ENCODE data around the gene GFAP. TPM values are rescaled to one million over a fixed set of nuclear protein-coding genes. Genes with fewer than 3 reads are reported as not detected.

The GFAP gene
- total RNA-seq, 1 donor from 2014 or later = not detected

GRCh38 chr17:44933824-44934744 is 18.8 kb upstream of the GFAP start:
- H3K36me3 ChIP-seq (ENCODE audit: control insufficient read depth, insufficient read depth, low read length) = no peaks in the 10 kb centered on the region
- H3K27me3 ChIP-seq (ENCODE audit: control insufficient read depth, insufficient read depth, low read length) = no peaks in the 10 kb centered on the region
- no peak for TF ChIP-seq CTCF (IDR thresholded peaks at IDR 0.05; ENCODE audit: insufficient read depth, low read length, poor library complexity, severe bottlenecking)
- no peak for DNase-seq (ENCODE audit: low read depth)
- no peak overlapping the region for H3K4me3 ChIP-seq (ENCODE audit: low read depth, low read length)

GRCh38 chr17:44932787-44933097 is 17.4 kb upstream of the GFAP start:
- no peaks in the 10 kb centered on the region for H3K36me3 ChIP-seq (ENCODE audit: control insufficient read depth, insufficient read depth, low read length)
- TF ChIP-seq CTCF (IDR thresholded peaks at IDR 0.05; ENCODE audit: insufficient read depth, low read length, poor library complexity, severe bottlenecking) = no peak
- no peaks in the 10 kb centered on the region for H3K27me3 ChIP-seq (ENCODE audit: control insufficient read depth, insufficient read depth, low read length)
- DNase-seq (ENCODE audit: low read depth) = no peak
- no peak overlapping the region for H3K4me3 ChIP-seq (ENCODE audit: low read depth, low read length)

- Histone ChIP-seq H3K27me3 (ENCODE audit: control insufficient read depth, insufficient read depth, low read length) (no peaks in the 10 kb centered on the region), H3K4me3 (ENCODE audit: low read depth, low read length) (no peak overlapping the region), H3K36me3 (ENCODE audit: control insufficient read depth, insufficient read depth, low read length) (no peaks in the 10 kb centered on the region)
- no peak for TF ChIP-seq CTCF (IDR thresholded peaks at IDR 0.05; ENCODE audit: insufficient read depth, low read length, poor library complexity, severe bottlenecking)
- no peak for DNase-seq (ENCODE audit: low read depth)
Observed at GRCh38 chr17:44932096-44932786, 16.9 kb upstream of the GFAP start.

- no peak for TF ChIP-seq CTCF (IDR thresholded peaks at IDR 0.05; ENCODE audit: insufficient read depth, low read length, poor library complexity, severe bottlenecking)
- Histone ChIP-seq H3K36me3 (ENCODE audit: control insufficient read depth, insufficient read depth, low read length) (no peaks in the 10 kb centered on the region), H3K4me3 (ENCODE audit: low read depth, low read length) (no peak overlapping the region), H3K27me3 (ENCODE audit: control insufficient read depth, insufficient read depth, low read length) (no peaks in the 10 kb centered on the region)
- no peak for DNase-seq (ENCODE audit: low read depth)
Observed at GRCh38 chr17:44931376-44931775, 16.1 kb upstream of the GFAP start.

GRCh38 chr17:44930667-44931066 is 15.4 kb upstream of the GFAP start:
- Histone ChIP-seq H3K36me3 (ENCODE audit: control insufficient read depth, insufficient read depth, low read length) (peaks cover 3% of the 10 kb centered on the region), H3K4me3 (ENCODE audit: low read depth, low read length) (no peak overlapping the region), H3K27me3 (ENCODE audit: control insufficient read depth, insufficient read depth, low read length) (no peaks in the 10 kb centered on the region)
- no peak for TF ChIP-seq CTCF (IDR thresholded peaks at IDR 0.05; ENCODE audit: insufficient read depth, low read length, poor library complexity, severe bottlenecking)
- no peak for DNase-seq (ENCODE audit: low read depth)
